ENCODE results near the gene KCNAB1.

GRCh38 chr3:156366559-156366958 lies 246.2 kb downstream of the KCNAB1 start:
- no peak for TF ChIP-seq POLR2A (IDR thresholded peaks at IDR 0.05)
- TF ChIP-seq CTCF (IDR thresholded peaks at IDR 0.05) = no peak

Data from lower leg skin (tissue), 3 donors.